Pancreas (tissue), 10 donors: ENCODE measurements around the gene EDRF1. TPM values are rescaled to one million over a fixed set of nuclear protein-coding genes. Genes with fewer than 3 reads are reported as not detected.

Source experiments
- ATAC-seq, 4 donors: fragments of 200-7000 bp; cut with Tn5 transposase; one replicate each; pipeline versions ENCODE4 v1.8.0 to v1.9.1; 2020; ENCODE audit warnings: mild to moderate bottlenecking in 4 of 4, moderate library complexity in 4 of 4
- DNase-seq, 6 donors: peaks; one replicate each; pipeline ENCODE4 v3.0.0-alpha.2; 2020
- FAIRE-seq: peaks from 2 replicates; lab custom pipeline; 2012; peaks lifted over from hg19 to GRCh38; lab: Jason Lieb, UNC
- H3K27ac ChIP-seq, 4 donors: fragments of 200-600 bp; sonication (generic); 1 replicate in 3 of 4; 2 replicates in 1 of 4; pipeline versions ENCODE4 v1.5.0 to v1.8.0; 2020
- H3K27me3 ChIP-seq, 4 donors: fragments of 200-600 bp; one replicate each; pipeline ENCODE4 v1.8.0; 2021
- H3K36me3 ChIP-seq, 3 donors: fragments of 200-600 bp; sonication (generic) in 1 of 3; one replicate each; pipeline versions ENCODE4 v1.5.0 to v1.8.0; 2020 to 2021
- H3K4me1 ChIP-seq, 3 donors: fragments of 200-600 bp; one replicate each; pipeline ENCODE4 v1.8.0; 2021
- H3K4me3 ChIP-seq, 4 donors: fragments of 200-600 bp; sonication (generic) in 2 of 4; one replicate each; pipeline versions ENCODE4 v1.5.0 to v1.8.0; 2020 to 2021
- H3K9me3 ChIP-seq, 4 donors: fragments of 200-600 bp; one replicate each; pipeline ENCODE4 v1.8.0; 2021
- CTCF ChIP-seq, 4 donors: fragments of 200-600 bp; sonication (generic) in 3 of 4; IDR thresholded peaks; one replicate each; pipeline versions ENCODE4 v1.5.0 to v1.8.0; 2021; ENCODE audit warnings: antibody characterized with exemption in 4 of 4
- WGBS, 2 donors: extraction: QIAGEN DNeasy Blood & Tissue Kit; methylation state at CpG; one replicate each; pipeline ENCODE4 v1.1.7; 2013; 5-methylcytosine and 5-hydroxymethylcytosine counted together
- intact Hi-C, 3 donors: fragments of 100-400 bp; cut with DNase I; formaldehyde crosslinking; loops; one replicate each; pipeline versions ENCODE4 v1.11.1 to v1.14.2; 2022
- polyA plus RNA-seq, 2 donors: library from polyadenylated mRNA; stranded (reverse); fragments of 200-250 nt; gene quantifications; one replicate each; pipeline ENCODE4 v1.2.3, GENCODE V29; 2013
- total RNA-seq, 6 donors: library from RNA; stranded (reverse); fragmentation: NEBNext Ultra II Directional in 4 of 6; extraction: Animal tissue kit (Norgen Biotek cat#: 25700) in 4 of 6; gene quantifications; one replicate each; pipeline versions ENCODE4 v1.2.1 to v1.2.4, GENCODE V29; 2021 to 2023
- donor health status: healthy with polysubstance abuse.
- donor health status: DM: no; HTN: no; CAD: no; lungs with moderate emphysema.
- donor health status: DM: no; HTN: no; CAD: no.
- donor health status: control.
- donor health status: control.
- donor health status: Bipolar disorder and iron deficiency.
- donor health status: DM: yes; HTN: yes; CAD: no.
- donor health status: DM: no; HTN: no; CAD: no.
- donor health status: DM: no; HTN: no; CAD: no.
- donor health status: DM: yes; HTN: yes; CAD: no.

The EDRF1 gene
- total and polyA plus RNA-seq, 8 donors, result 10.1 to 25.3 (median 17.7) TPM

DNA sequence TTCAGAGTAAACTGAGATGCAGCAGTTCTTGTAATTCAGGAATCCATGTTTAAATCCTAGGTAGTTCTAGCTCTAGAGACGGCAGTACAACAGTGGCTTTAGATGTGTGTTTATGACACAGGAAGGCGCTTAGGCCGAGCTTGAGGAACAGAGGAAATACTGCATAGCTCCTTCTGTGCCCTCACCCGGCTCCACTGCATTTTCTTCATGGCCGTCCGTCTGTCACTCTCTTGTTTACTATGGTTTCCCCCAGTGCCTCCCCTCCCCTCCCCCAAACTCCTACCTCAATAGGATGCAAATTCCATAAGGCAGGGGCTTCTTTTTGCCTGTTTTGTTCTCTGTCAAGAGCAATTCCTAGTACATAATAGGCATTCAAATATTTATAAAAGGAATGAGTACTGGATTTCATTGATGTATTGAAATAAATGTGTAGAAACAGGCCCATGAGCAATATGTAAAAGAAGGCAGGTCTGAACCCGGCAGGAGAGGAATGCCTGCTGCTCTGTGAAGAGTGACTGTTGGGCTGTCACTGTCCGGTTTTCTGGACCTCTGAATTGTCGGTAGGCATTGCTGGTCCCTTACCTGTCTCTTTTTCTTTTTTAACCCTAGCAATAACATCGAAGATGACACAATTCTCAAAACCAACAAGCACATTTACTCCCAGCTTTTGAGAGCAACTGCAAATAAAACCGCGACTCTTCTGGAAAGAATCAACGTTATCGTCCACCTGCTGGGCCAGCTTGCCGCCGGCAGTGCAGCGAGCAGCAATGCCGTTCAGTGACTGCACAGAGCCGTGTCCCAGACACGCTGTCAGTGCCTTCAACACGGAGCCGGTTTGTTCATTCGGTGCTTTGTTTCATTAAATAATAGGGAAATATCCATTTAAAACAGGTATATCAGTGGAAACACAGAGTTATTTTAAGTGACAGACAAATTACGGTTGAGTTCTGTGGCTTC lies 43.5 kb downstream of the EDRF1 start:
- no peak for FAIRE-seq
- intact Hi-C loops, result no loop called here
- Histone ChIP-seq H3K27ac (no peak overlapping the region), H3K36me3 (peaks cover 0 to 37% (median 15%) of the 10 kb centered on the region in 3 donors), H3K4me1 (peaks cover 4 to 14% (median 12%) of the 10 kb centered on the region in 3 donors), H3K4me3 (no peak overlapping the region), H3K27me3 (no peaks in the 10 kb centered on the region), H3K9me3 (no peaks in the 10 kb centered on the region)
- no peak for DNase-seq
- WGBS, 2 donors, result 93% methylated on average over 24 of the region's 24 CpGs
- no peak for TF ChIP-seq CTCF (IDR thresholded peaks at IDR 0.05)
- no peak for ATAC-seq

DNA sequence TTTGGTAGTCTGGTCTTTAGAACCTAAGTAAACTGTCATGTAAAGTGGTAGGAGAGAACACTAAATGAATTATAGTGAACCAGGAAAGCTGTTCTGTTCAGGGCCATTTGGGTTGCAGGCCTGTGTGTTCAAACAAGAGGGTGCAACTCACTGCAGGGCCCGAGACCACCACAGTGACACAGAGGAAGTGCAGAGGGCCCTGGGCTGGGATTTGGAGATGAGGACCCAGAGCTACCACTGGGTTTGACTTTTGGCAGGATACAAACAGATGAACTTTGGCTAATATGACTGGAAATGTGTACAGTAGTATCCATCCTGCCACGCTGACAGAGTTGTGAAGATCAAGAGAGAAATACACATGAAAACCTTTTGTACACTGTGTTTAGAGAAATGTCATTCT lies 46.3 kb downstream of the EDRF1 start:
- intact Hi-C loops, result no loop called here
- H3K27ac ChIP-seq, result peak overlapping the region in 1 of 4 donors; percentile 2
- peaks cover 0 to 28% (median 15%) of the 10 kb centered on the region in 3 donors for H3K36me3 ChIP-seq
- no peaks in the 10 kb centered on the region for H3K9me3 ChIP-seq
- H3K27me3 ChIP-seq, result no peaks in the 10 kb centered on the region
- WGBS, 2 donors, result 94% methylated on average over 2 of the region's 2 CpGs
- no peak overlapping the region for H3K4me3 ChIP-seq
- ATAC-seq (peak in 1 of 4 donors; percentile 15), DNase-seq (no peak), FAIRE-seq (no peak)
- TF ChIP-seq CTCF (IDR thresholded peaks at IDR 0.05), result no peak
- peaks cover 4 to 14% (median 12%) of the 10 kb centered on the region in 3 donors for H3K4me1 ChIP-seq

DNA sequence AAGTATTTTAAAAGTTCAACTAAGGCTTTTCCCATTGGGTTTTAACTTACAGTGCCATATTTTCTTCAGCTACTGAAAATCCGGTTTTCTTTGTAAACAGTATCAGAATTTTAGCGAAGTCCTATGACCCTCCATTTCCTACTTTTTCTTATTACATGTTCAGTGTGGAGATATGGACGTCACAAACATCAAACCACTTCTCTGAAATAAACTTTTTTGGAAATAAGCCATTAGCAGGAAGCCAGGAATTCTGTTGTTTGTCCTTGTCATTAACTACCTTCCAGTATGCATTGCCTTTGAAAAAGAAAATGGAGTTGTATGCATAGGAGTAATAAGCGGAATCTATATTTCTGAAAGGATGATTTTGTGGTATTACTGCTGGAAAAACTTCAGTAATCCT lies 47.0 kb downstream of the EDRF1 start:
- H3K27ac ChIP-seq, result peak overlapping the region in 1 of 4 donors; percentile 2
- no peak for TF ChIP-seq CTCF (IDR thresholded peaks at IDR 0.05)
- H3K27me3 ChIP-seq, result no peaks in the 10 kb centered on the region
- WGBS, 2 donors, result 20 to 32% methylated on average over 4 of the region's 4 CpGs
- intact Hi-C loops, result no loop called here
- H3K36me3 ChIP-seq, result peaks cover 0 to 22% (median 15%) of the 10 kb centered on the region in 3 donors
- DNase-seq (no peak), FAIRE-seq (no peak), ATAC-seq (peak; percentile 27 to 64 (median 55))
- no peak overlapping the region for H3K4me3 ChIP-seq
- H3K4me1 ChIP-seq, result peaks cover 4 to 14% (median 12%) of the 10 kb centered on the region in 3 donors
- no peaks in the 10 kb centered on the region for H3K9me3 ChIP-seq

- peaks cover 0 to 18% (median 11%) of the 10 kb centered on the region in 3 donors for H3K36me3 ChIP-seq
- H3K4me1 ChIP-seq, result peaks cover 4 to 14% (median 12%) of the 10 kb centered on the region in 3 donors
- H3K27ac ChIP-seq, result no peak overlapping the region
- H3K4me3 ChIP-seq, result no peak overlapping the region
- FAIRE-seq, result peak; percentile 83
- ATAC-seq, result peak in 2 of 4 donors; percentile 32 to 35
- intact Hi-C loops, result no loop called here
- no peak for TF ChIP-seq CTCF (IDR thresholded peaks at IDR 0.05)
- H3K27me3 ChIP-seq, result no peaks in the 10 kb centered on the region
- no peaks in the 10 kb centered on the region for H3K9me3 ChIP-seq
- 77 to 80% methylated on average over 4 of the region's 4 CpGs for WGBS, 2 donors
- no peak for DNase-seq
These were observed 48.8 kb downstream of the EDRF1 start for GRCh38 chr10:125768219-125768855.
